Activated T-cell treated with anti-CD3 and anti-CD28 coated beads for 24 hours (primary cell): ENCODE measurements around the gene NLRP1.
"Not testable (repeated sequence)": the region's sequence is repeated elsewhere in the genome, so short reads cannot be mapped to it uniquely, and the experiment has no call there.

Experiments used
- DNase-seq: peaks from one replicate; pipeline ENCODE4 v3.0.0-alpha.2; 2020; ENCODE audit warnings: low read depth

The NLRP1 gene

DNA sequence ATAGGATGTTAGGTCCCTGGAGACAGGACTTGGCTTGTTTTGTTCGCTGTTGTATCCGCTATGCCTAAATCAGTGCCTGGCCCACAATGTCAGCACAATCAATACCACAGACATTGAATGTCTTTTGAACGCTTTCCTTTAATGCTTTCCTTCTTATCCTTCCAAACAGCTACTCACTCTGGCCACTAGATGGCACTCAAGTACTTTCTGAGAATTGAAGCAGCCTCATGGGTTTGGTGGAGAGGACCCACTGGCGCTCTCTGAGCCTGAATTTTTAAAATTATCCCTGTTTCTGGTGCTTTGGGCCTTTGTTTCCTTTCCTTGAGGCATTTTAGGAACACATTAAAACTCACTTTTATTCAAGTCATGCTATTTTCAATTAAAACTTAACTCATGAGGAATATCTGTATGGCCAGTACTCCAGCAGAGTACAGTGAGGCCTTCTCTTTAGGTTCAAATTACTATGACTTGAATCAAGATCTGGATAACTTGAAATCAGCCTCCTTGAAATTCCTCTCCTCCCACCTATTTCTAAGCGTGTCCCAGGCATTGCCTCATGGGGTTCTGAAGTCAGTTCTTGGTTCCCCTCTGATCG is 3.2 kb upstream of the NLRP1 start:
- peak; percentile 39 for DNase-seq

DNA sequence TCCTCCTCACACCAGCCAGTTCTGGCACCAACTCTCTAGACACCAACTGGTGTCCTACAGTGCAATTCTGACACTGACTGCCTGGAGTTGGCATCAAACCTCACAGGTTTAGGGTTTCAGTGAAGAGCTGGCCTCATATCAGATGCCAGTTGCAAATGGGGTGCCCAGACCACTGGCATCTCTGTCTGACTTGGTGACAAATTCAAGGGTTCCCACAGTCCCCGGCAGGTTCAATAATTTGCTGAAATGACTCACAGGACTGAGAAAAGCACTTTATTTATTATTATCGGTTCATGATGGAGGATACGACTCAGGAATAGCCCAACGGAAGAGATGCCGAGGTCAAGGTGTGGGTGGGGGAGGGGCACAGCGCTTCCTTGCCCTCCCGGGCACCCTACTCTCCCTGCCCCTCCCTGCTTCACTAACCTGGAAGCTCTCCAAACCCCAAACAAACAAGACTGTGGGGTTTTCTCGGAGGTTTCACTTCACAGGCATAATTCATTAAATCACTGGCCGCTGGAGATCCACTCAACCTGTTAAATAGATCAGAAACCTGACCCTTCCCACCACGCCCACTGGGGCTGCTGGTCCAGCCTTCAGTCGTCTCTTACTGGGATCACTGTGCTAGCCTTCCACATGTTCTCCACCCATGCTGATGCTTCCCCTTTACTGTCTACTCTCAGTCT is 1.7 kb upstream of the NLRP1 start:
- DNase-seq = no peak

DNA sequence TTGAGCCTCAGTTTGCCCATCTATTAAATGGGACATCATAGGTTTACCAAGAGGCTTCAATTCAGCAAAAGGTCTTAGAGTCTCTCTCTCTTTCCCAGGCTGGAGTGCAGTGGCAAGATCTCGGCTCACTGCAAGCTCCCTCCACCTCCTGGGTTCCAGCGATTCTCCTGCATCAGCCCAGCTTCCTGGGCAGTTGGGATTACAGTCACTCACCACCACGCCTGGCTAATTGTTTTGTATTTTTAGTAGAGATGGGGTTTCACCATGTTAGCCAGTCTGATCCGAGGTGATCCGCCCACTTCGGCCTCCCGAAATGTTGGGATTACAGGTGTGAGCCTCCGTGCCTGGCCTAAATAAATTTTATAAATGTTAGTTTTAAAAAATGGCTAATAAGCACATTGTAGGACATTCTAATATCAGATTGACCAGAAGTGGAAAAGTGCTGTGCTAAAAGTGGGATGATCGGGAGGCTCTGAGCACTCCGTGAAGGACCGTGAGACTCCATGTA is 1.0 kb upstream of the NLRP1 start:
- no peak for DNase-seq

DNA sequence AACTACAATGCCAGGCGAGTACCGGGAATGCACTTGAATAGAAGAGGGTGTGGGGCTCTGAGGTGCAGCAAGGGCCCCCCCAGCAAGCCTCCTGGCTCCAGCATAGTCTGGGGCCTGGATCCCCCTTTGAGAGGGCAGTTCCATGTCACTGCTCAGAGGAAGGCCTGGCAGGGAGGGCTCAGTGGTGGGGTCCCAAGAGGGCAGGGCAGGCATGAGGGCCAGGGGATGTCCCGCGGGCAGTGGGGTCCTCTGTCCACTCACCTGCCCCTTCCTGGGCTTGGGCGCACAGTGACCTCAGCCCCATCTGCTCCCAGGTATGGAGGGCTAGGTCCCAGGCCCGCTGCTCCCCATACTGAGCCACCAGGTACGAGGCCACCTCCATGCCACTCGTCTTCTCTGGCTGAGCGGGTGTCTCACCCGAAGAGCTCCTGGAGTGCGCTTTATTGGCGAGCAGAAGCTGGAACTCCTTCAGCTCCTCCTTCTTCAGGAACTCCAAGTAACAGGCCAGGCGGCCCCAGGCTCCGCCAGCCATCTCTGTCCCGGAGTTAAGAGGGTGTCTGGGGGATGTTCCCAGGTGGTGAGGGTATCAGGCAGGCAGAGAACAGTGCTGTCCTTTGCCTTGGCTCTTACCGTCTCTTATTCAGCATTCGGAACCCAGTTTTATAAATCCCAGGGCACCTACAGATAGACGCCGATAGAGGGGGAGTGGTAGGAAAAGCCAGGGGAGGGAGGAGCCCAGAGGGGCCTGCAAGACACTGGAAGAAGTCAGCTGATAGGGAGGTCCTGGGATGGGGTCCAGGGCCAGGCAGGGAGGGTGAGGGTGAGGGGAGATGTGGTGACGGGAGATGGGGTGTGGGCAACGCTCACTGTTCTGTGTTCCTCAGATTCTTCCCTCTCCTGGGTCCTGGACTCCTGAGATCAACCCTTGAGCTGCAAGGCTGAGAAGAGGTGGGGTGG is 605 bp downstream of the NLRP1 start:
- DNase-seq = no peak

DNA sequence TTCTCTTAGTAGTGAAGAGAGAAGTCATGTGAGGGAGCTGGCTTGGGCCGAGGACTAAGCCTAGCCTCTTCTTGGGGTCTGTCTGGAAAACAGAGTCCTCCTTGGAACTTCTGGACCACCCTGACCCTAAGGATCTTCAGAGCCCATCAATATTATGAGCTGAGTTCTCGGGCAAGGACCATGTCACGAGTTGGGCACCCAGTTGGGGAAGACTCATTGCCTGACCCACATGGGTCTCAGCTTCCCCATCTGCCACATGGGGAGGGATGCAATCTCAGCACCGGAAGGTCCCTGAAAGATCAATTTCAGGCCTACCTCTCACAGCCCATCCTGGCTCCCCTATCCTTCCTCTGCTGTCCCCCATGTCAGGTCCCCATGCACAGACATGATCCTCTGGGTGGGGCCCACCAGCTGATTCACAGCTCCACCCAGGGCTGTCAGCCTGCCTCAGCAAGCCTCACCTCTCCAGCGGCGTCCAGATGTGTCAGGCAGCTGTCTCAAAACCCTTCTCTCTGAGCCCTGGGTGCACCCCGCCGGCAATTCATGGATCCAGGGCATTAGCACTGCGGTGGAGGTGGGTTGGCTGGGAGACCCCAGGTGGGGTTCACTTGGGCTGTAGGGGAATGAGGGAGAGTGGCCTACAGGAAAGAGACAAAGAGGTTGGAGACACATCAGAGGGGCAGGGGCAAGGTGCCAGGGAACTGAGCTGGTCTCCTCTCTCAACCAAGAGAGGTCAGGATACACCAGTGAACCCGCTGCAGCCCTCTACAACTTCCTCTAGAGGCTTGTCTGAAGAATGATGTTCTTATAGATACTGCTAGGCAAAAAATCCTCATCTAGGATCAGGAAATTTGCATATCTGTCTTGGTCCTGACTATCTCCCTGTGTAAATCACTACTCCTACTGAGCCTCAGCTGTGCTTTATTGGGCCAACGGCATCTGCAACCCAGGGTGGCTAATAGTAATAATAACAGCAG is 1.8 kb downstream of the NLRP1 start:
- DNase-seq = no peak

DNA sequence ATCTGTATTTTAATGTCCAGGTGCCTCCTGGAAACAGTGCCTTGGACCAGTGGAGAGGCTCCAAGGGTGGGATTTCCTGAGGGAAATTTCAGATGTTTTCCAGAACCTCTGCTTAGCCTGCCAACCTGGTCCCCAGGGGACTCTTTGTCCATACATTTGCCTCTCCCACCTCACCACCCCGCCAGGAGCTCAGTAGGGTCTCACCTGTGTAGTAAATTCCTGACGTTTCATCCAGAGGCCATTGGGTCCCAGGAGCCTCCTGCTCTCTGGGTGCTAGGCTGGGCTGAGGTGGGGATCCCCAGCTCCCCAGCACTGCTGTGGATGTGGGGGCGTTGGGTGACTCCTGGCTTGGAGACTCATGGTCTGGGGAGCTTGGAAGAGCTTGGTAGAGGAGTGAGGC is 2.7 kb downstream of the NLRP1 start:
- DNase-seq = no peak

DNA sequence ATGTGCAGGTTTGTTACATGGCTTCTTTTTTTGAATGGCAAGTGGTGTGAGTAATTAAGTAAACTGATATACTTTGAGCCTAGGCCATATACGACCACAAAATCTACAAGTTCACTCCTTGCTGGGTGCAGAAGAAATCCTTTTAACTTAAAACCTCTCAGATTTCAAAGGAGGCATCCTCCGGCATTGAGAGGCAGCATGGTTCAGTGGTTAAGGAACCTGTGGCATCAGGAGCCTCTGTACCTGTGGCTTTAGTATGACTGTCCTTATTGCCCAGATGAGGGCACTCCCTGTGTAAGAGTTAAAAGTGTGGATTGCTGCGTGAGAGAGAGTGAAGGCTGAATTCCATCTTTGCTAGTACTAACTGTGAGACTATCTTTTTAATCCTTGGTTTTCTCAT is 3.3 kb downstream of the NLRP1 start:
- no peak for DNase-seq

DNA sequence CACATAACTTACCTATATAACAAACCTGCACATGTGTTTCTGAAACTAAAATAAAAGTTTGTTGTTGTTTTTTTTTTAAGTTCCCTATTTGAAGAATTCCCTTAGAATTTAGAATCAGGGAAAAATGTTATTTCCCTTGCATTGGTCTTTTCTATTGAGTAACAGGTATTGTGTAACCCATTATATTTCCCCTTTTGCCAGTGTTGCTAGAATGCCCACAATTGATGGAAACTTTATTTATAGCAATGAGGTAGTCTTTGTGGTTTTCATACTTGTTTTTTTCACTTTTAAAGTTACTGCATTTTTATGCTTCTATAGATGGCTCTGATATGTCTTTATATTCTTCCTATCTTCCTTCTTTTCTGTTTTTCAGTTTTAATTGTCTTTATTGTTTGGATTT is 3.9 kb downstream of the NLRP1 start:
- no peak for DNase-seq

DNA sequence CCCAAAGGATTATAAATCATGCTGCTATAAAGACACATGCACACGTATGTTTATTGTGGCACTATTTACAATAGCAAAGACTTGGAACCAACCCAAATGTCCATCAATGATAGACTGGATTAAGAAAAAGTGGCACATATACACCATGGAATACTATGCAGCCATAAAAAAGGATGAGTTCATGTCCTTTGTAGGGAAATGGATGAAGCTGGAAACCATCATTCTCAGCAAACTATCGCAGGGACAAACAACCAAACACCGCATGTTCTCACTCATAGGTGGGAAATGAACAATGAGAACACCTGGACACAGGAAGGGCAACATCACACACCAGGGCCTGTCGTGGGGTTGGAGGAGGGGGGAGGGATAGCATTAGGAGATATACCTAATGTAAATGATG is 5.5 kb downstream of the NLRP1 start:
- not testable (repeated sequence) for DNase-seq

DNA sequence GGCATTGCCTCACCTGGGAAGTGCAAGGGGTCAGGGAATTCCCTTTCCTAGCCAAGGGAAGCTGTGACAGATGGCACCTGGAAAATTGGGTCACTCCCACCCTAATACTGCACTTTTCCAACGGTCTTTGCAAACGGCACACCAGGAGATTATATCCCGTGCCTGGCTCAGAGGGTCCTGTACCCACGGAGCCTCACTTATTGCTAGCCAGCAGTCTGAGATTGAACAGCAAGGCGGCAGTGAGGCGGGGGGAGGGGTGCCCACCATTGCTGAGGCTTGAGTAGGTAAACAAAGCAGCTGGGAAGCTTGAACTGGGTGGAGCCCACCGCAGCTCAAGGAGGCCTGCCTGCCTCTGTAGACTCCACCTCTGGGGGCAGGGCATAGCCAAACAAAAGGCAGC is 11.3 kb downstream of the NLRP1 start:
- DNase-seq = not testable (repeated sequence)

DNA sequence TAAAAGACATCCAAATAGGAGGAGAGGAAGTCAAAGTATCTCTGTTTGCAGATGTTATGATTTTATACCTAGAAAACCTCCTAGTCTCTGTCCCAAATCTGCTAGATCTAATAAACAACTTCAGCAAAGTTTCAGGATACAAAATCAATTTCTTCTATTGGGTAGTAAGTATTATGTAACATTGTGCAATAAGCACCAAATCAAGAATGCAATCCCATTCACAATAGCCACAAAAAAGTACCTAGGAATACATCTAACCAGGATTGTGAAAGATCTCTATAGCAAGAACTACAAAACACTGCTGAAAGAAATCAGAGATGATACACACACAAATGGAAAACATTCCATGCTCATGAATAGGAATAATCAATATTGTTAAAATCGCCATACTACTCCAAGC is 13.0 kb downstream of the NLRP1 start:
- no peak for DNase-seq

DNA sequence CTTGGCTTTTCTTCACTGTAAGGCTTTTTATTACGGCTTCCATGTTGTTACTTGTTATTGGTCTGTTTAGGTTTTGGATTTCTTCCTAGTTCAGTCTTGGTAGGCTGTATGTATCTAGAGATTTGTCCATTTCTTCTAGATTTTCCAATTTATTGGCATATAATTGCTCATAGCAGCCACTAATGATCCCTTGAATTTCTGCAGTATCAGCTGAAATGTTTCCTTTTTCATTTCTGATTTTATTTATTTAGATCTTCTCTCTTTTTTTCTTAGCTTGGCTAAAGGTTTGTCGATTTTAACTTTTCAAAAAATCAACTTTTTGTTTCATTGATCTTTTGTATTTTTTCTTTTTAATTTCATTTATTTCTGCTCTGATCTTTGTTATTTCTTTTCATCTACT is 18.5 kb downstream of the NLRP1 start:
- no peak for DNase-seq

DNA sequence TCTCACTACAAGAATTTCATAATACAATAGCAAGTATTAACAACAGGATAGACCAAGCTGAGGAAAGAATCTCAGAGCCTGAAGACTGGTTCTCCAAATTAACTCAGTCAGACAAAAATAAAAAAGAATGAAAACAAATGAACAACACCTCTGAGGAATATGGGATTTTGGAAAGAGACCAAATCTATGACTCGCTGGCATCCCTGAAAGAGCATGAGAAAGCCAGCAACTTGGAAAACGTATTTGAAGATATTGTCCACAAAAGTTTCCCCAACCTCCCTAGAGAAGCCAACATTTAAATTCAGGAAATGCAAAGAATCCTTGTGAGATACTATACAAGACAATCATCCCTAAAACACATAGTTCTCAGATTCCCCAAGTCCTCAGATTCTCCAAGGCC is 20.9 kb downstream of the NLRP1 start:
- no peak for DNase-seq

DNA sequence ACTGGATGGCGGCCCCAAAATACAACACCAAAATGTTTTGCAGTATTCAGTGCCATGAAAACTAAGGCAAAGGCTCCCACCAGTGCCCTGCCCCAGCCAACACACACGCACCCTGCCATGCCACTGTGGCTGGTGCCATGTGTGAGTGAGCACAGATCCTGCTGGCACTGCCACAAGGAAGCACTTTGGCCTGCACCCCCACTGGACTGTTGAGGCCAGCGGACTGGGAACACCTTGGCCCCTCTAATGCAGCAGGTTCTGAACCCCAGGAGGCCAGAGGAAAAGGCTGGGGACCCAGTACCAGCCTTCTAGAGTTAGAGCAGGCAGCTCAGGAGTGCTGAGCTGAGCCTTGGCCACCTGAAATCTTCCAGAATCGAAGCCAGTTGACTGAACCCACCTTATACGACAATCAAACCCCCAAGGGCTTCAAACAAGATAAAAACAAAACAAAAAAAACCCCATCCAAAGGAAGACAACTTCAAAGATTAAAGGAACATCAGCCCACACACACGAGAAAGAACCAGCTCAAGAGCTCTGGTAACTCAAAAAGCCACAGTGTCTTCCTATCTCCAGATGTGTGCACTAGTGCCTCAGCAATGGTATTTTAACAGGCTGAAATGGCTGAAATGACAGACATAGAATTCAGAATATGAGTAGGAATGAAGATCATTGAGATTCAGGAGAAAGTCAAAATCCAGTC is 21.5 kb downstream of the NLRP1 start:
- DNase-seq = no peak

DNA sequence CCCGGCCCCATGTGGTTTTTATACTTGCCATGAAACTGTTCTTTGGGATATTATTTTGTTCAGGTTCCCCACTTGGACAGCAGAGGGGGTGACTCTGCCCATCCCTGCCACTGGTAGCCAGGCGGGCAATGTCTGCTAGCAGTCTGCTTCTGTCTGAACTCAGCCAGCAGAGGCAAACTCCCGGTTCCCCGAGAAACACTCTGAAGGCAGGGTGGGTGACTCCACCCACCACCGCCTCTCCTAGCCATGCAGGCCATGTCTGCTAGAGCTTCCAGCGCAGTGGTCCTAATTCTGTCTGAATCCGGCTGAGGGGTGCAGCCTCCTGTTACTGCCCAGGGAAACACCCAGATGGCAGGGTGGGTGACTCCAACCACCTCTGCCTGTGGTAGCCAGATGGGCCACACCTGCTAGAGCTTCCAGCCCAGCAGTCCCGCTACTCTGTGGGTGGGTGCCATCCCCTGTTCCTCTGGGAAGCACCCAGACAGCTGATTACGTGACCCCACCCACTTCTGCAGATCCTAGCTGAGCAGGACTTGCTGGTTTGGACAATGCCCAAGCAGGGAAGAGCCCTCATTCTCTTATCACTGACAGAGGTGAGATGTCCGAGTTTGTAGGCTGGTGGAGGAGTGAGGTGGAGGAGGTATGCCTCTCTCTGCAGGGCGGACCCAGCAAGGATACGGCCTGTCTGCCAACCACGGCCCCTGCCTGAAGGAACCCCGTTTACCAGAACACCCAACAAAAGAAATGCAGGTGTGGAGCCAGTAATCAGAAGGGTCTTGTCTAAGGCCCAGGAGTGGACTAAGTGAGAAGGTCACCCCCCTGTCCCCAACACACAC is 22.4 kb downstream of the NLRP1 start:
- no peak for DNase-seq

DNA sequence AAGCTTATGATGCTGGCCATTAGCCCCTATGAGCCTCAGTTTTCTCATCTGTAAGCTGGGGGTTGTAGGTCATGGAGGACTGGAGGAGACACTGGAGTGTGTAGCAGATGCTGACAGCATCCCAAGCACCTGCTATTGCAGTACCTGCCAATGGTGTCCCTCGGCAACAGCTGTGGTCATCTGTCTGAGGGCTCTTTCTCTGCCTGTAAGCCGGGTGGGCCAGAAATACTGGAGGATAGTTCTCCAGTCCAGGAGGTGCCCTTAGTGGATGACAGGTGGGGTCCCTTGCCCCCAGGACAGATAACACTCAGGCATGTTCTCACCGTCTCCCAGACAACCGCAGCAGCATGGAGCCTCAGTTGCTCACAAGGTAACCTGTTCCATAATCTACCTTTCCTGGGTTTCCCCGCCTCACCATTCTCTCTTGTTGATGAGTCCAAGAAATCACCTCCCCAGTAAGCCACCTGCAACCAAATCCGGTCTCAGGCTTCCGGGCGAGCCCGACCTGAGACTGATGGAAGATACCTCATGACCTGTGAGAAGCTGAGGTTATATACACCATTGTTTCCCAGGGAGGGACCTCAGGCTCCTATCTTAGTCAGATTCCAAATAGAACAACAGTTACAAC is 23.8 kb downstream of the NLRP1 start:
- no peak for DNase-seq

DNA sequence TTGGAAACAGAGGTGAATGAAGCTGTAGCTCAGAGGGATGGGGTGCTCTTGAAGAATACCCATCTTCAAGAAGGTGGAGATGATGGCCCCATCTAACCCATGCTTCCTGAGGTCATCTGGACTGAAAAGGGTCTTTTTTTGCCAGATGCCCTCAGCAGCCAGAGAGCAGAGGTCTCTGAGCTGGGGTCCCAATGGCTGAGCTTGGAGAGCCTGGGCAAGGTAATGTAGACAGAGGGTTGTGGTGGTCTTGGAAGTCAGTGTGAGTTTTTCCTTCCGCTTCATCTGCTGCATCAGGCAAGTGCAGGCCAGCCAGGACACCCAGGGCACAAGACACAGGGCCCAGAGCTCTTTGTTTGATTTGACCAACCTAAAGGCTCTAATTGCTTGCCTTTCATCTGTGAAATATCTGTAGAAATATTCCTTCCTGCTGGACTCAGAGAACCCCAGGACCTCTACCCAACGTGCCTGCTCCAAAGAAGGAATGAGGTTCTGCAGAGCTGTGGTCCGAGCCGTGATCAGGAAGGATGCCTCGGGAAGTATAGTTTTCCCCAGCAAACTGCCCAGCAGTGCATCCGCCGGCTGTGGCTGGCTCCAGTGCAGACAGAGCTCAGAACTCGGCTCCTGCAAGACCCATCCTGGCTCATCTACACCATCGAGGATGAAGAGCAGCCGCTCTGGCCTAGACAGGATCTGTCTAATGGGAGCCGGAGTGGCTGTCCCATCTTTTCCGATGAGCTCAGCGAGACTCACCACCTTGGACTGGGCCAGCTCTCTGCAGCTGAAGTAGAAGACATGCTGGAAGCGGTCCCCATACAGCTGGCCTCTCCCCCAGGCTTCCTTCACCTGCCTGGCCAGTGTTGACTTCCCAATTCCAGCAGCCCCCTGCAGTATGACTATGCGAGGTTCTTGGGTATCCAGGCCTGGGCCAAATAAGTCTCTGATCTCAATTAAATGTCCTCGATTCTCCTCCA is 25.2 kb downstream of the NLRP1 start:
- DNase-seq = no peak

DNA sequence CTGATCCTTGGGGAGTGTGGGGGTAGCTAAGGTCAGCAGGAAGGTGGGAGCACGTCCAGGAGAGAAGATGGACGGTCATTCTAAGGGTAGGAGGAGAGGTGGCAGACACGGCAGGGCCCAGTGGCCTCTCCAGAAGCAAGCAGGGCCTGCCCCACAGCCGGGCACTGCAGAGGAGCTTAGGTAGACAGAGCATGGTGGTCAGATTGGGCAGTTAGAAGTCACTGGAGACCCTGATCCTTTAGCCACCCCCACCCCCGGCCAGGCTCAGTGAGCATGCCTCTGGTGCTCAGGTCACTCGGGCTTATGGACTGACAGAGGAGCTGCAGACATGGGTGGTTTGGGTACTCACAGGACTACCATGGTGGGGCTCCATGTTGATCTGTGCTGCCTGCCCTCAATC is 26.3 kb downstream of the NLRP1 start:
- no peak for DNase-seq
